Measurements from ENCODE around the gene TMEM245. TPM values are rescaled to one million over a fixed set of nuclear protein-coding genes. Genes with fewer than 3 reads are reported as not detected.

Gene TMEM245
- total and polyA plus RNA-seq, 10 of the 15 experiments (the other 5 are each of a cell fraction or from before 2014, with no cell fraction given), result 7.4 to 36.1 (median 19.0) TPM

- DNase-seq (ENCODE audit: low read depth, low spot score) (no peak), FAIRE-seq (no peak), ATAC-seq (no peak)
- Histone ChIP-seq H3K4me3 (no peak overlapping the region), H3K4me1 (ENCODE audit: control insufficient read depth, insufficient read depth, low read length) (no peaks in the 10 kb centered on the region), H3K9ac (ENCODE audit: control insufficient read depth, insufficient read depth, low read length) (no peak overlapping the region), H3K79me2 (ENCODE audit: control insufficient read depth, insufficient read depth, low read length) (no peaks in the 10 kb centered on the region), H2AFZ (ENCODE audit: control insufficient read depth, low read depth, low read length) (no peak overlapping the region), H3K27me3 (replicated peaks in 1 of 2; ENCODE audit: control insufficient read depth in 2 of 2, insufficient read depth in 2 of 2, low read length in 1 of 2) (no peaks in the 10 kb centered on the region), H3K9me3 (replicated peaks; ENCODE audit: control insufficient read depth, insufficient read depth, low read length) (no peaks in the 10 kb centered on the region), H3K36me3 (ENCODE audit: control insufficient read depth in 2 of 2, insufficient read depth in 2 of 2, low read length in 1 of 2) (peaks cover 0 to 6% of the 10 kb centered on the region in 2 experiments; a peak in 2 of 4 replicates), H4K20me1 (ENCODE audit: control insufficient read depth, insufficient read depth) (no peaks in the 10 kb centered on the region), H3K27ac (ENCODE audit: control insufficient read depth, insufficient read depth) (no peak overlapping the region), H3K4me2 (ENCODE audit: control insufficient read depth, insufficient read depth) (no peak overlapping the region)
- CTCF ChIA-PET, result interaction anchor here (1.0 to 1.1 kb wide), 3 partner anchors 11 to 31 kb away, joined by 3 read pairs; no protein-coding TSS in a partner anchor
- SMC1A ChIA-PET (ENCODE audit: uncharacterized antibody, unreplicated experiment), result interaction anchor here (0.8 to 1.2 kb wide), 2 partner anchors 14 to 70 kb away, joined by 3 read pairs; no protein-coding TSS in a partner anchor
- POLR2A ChIA-PET, result no interaction called here
- 95% methylated on average over 4 of the region's 4 CpGs for WGBS (ENCODE audit: insufficient coverage, insufficient replicate concordance, low lambda C conversion rate, missing lambda C conversion rate)
- TF ChIP-seq SP1 (IDR thresholded peaks at IDR 0.05; ENCODE audit: low read depth, low read length) (no peak), E2F8 (IDR thresholded peaks at IDR 0.05; ENCODE audit: low read depth, partially characterized antibody) (no peak), ZNF217 (IDR thresholded peaks at IDR 0.05) (no peak), NFYA (IDR thresholded peaks at IDR 0.05; ENCODE audit: borderline replicate concordance, low read depth, low read length) (no peak), TCF3 (IDR thresholded peaks at IDR 0.05; ENCODE audit: borderline replicate concordance, insufficient read depth, low read depth, low read length) (no peak), FOXK2 (IDR thresholded peaks at IDR 0.05) (no peak), SMC3 (IDR thresholded peaks at IDR 0.05; ENCODE audit: borderline replicate concordance, low read length) (no peak), ZZZ3 (IDR thresholded peaks at IDR 0.05; ENCODE audit: control insufficient read depth, insufficient read length, low read depth) (no peak), ZNF622 (IDR thresholded peaks at IDR 0.05) (no peak)
- intact Hi-C loops (cut with micrococcal nuclease; ENCODE audit: unreplicated experiment), result no loop called here
- RAD21 ChIA-PET (ENCODE audit: unreplicated experiment), result no interaction called here
- no TSS peak for BruUV-seq (replicated peaks)
- in situ Hi-C loops (cut with MboI), result no loop called here
These were observed 91.3 kb downstream of the TMEM245 start for GRCh38 chr9:109028457-109028856.
